Measurements from ENCODE around the gene POGZ.
A peak's percentile ranks its signal among the peaks of the same experiment; 100 is the strongest.
"Not testable (repeated sequence)": the region's sequence is repeated elsewhere in the genome, so short reads cannot be mapped to it uniquely, and the experiment has no call there.

POGZ gene

GRCh38 chr1:151419819-151420218, 39.5 kb downstream of the POGZ start:
- no peak for DNase-seq (ENCODE audit: low read depth in 2 of 2)

GRCh38 chr1:151418081-151418480, 41.2 kb downstream of the POGZ start:
- no peak for DNase-seq (ENCODE audit: low read depth in 2 of 2)

- no peak for DNase-seq (ENCODE audit: low read depth in 2 of 2)
Measured at GRCh38 chr1:151416231-151416630, 43.1 kb downstream of the POGZ start.

- DNase-seq (ENCODE audit: low read depth in 2 of 2), result no peak
Measured at GRCh38 chr1:151411884-151412283, 47.4 kb downstream of the POGZ start.

GRCh38 chr1:151408891-151409290, 50.4 kb downstream of the POGZ start:
- DNase-seq (ENCODE audit: low read depth in 2 of 2), result no peak

GRCh38 chr1:151407304-151407703, 52.0 kb downstream of the POGZ start:
- DNase-seq (ENCODE audit: low read depth in 2 of 2), result no peak

GRCh38 chr1:151406176-151406575, 53.1 kb downstream of the POGZ start:
- no peak for DNase-seq (ENCODE audit: low read depth in 2 of 2)

- DNase-seq (ENCODE audit: low read depth in 2 of 2), result no peak
Measured at GRCh38 chr1:151405187-151405951, 53.9 kb downstream of the POGZ start.

GRCh38 chr1:151403612-151404011, 55.7 kb downstream of the POGZ start:
- DNase-seq (ENCODE audit: low read depth in 2 of 2), result no peak

- DNase-seq (ENCODE audit: low read depth in 2 of 2), result no peak
Measured at GRCh38 chr1:151402764-151403163, 56.5 kb downstream of the POGZ start.

GRCh38 chr1:151401860-151402259, 57.4 kb downstream of the POGZ start:
- DNase-seq (ENCODE audit: low read depth in 2 of 2), result no peak

GRCh38 chr1:151401125-151401788, 58.0 kb downstream of the POGZ start:
- no peak for DNase-seq (ENCODE audit: low read depth in 2 of 2)

- DNase-seq (ENCODE audit: low read depth in 2 of 2), result peak; percentile 50 to 70
Measured at GRCh38 chr1:151399324-151400171, 59.7 kb downstream of the POGZ start, which contains the start of gene PSMB4. Gene PSMB4, plus strand, starts transcription at chr1:151399573. Its CDS starts 15 bp downstream, at chr1:151399588.

- DNase-seq (ENCODE audit: low read depth in 2 of 2), result not testable (repeated sequence)
Measured at GRCh38 chr1:151396265-151396664, 63.0 kb downstream of the POGZ start.

GRCh38 chr1:151393583-151393982, 65.7 kb downstream of the POGZ start:
- DNase-seq (ENCODE audit: low read depth in 2 of 2), result no peak

- DNase-seq (ENCODE audit: low read depth in 2 of 2), result no peak
Measured at GRCh38 chr1:151391079-151391563, 68.2 kb downstream of the POGZ start.

GRCh38 chr1:151390221-151391078, 68.8 kb downstream of the POGZ start:
- DNase-seq (ENCODE audit: low read depth in 2 of 2), result not testable (repeated sequence)

- no peak for DNase-seq (ENCODE audit: low read depth in 2 of 2)
Measured at GRCh38 chr1:151386002-151386401, 73.3 kb downstream of the POGZ start.

GRCh38 chr1:151384584-151384983, 74.7 kb downstream of the POGZ start:
- no peak for DNase-seq (ENCODE audit: low read depth in 2 of 2)

GRCh38 chr1:151377150-151377884, 82.0 kb downstream of the POGZ start:
- no peak for DNase-seq (ENCODE audit: low read depth in 2 of 2)
